PC-3 (cell line): ENCODE results near the gene MDM1. TPM values are rescaled to one million over a fixed set of nuclear protein-coding genes. Genes with fewer than 3 reads are reported as not detected.

Experiments used
- ATAC-seq: fragments of 200-7000 bp; cut with Tn5 transposase; 2 replicates; pipeline ENCODE4 v1.9.1; 2020; ENCODE audit warnings: mild to moderate bottlenecking, moderate library complexity
- BruUV-seq: library from RNA; stranded (reverse); fragments of 400-500 nt; replicated peaks from 2 replicates; lab custom pipeline; 2021; lab: Mats Ljungman, UMichigan
- CTCF ChIA-PET: fragments of 300-600 bp; sonication (Branson Sonifier 250); formaldehyde crosslinking; loops from one replicate; lab custom pipeline; 2022; ENCODE audit warnings: antibody characterized with exemption; lab: Charles Lee
- POLR2A ChIA-PET: fragments of 300-600 bp; sonication (Branson Sonifier 250); formaldehyde crosslinking; loops from one replicate; lab custom pipeline; 2022; ENCODE audit warnings: antibody characterized with exemption; ENCODE audit not compliant: unreplicated experiment; lab: Charles Lee
- DNase-seq: peaks from one replicate; pipeline ENCODE4 v3.0.0-alpha.2; 2015
- H2AFZ ChIP-seq: fragments of 300-600 bp; sonication (generic); 2 replicates; pipeline ENCODE4 v1.6.0; 2016; ENCODE audit warnings: antibody characterized with exemption, low read length
- H3F3A ChIP-seq: fragments of 300-600 bp; sonication (generic); one replicate; pipeline ENCODE4 v1.6.0; 2017; ENCODE audit warnings: antibody characterized with exemption, low read length, control low read depth, mild to moderate bottlenecking; ENCODE audit not compliant: unreplicated experiment
- H3K27ac ChIP-seq: fragments of 300-600 bp; sonication (generic); 2 replicates; pipeline ENCODE4 v1.5.1; 2016; ENCODE audit warnings: mild to moderate bottlenecking, low read length
- H3K27me3 ChIP-seq: fragments of 300-600 bp; sonication (generic); 2 replicates; pipeline ENCODE4 v1.6.1; 2016; ENCODE audit warnings: low read length, mixed read lengths
- H3K36me3 ChIP-seq: fragments of 300-600 bp; sonication (generic); 2 replicates; pipeline ENCODE4 v1.6.1; 2016; ENCODE audit warnings: low read depth, mixed run types, low read length, mixed read lengths
- H3K4me1 ChIP-seq: fragments of 300-600 bp; sonication (generic); 2 replicates; pipeline ENCODE4 v1.5.1; 2016; ENCODE audit warnings: low read length; ENCODE audit not compliant: insufficient read depth
- H3K4me2 ChIP-seq: fragments of 300-600 bp; sonication (generic); 2 replicates; pipeline ENCODE4 v1.6.0; 2016; ENCODE audit warnings: low read length
- H3K4me3 ChIP-seq: fragments of 300-600 bp; sonication (generic); 2 replicates; pipeline ENCODE4 v1.5.1; 2016; ENCODE audit warnings: mild to moderate bottlenecking, low read length, mixed read lengths
- H3K79me2 ChIP-seq: fragments of 300-600 bp; sonication (generic); 2 replicates; pipeline ENCODE4 v1.6.1; 2017; ENCODE audit warnings: low read length, mixed read lengths
- H3K9ac ChIP-seq: fragments of 300-600 bp; sonication (generic); 2 replicates; pipeline ENCODE4 v1.6.0; 2016; ENCODE audit warnings: mild to moderate bottlenecking, low read length
- H3K9me2 ChIP-seq: fragments of 300-600 bp; sonication (generic); replicated peaks from 2 replicates; pipeline ENCODE4 v1.6.1; 2016; ENCODE audit warnings: mixed run types, low read length, mixed read lengths
- H3K9me3 ChIP-seq: fragments of 300-600 bp; sonication (generic); 2 replicates; pipeline ENCODE4 v1.6.1; 2016; ENCODE audit warnings: low read length, mixed read lengths
- H4K20me1 ChIP-seq: fragments of 300-600 bp; sonication (generic); 2 replicates; pipeline ENCODE4 v1.6.1; 2016; ENCODE audit warnings: low read length, mixed read lengths
- CTCF ChIP-seq: fragments of 300-600 bp; sonication (generic); conservative IDR thresholded peaks from 2 replicates; pipeline ENCODE4 v1.5.1; 2017; ENCODE audit warnings: antibody characterized with exemption, low read depth, mild to moderate bottlenecking, low read length
- EZH2 ChIP-seq: fragments of 300-600 bp; sonication (generic); IDR thresholded peaks from one replicate; pipeline ENCODE4 v1.6.1; 2017; ENCODE audit warnings: antibody characterized with exemption, mild to moderate bottlenecking, low read length; ENCODE audit not compliant: unreplicated experiment
- EZH2phosphoT487 ChIP-seq: fragments of 300-600 bp; sonication (generic); IDR thresholded peaks from 2 replicates; pipeline ENCODE4 v1.6.1; 2018; ENCODE audit warnings: mild to moderate bottlenecking, antibody characterized with exemption, low read length, borderline replicate concordance
- intact Hi-C: fragments of 100-400 bp; cut with micrococcal nuclease; formaldehyde crosslinking; loops from 2 replicates; pipeline ENCODE4 v1.9.0; 2023
- total RNA-seq: library from RNA; depleted of rRNA; stranded (reverse); fragments of >200 nt; gene quantifications from 2 replicates; pipeline ENCODE4 v1.2.3, GENCODE V29; 2014

The MDM1 gene
- total RNA-seq, 1 experiment from 2014 or later, result 10.4 TPM

GRCh38 chr12:68370006-68370590 lies 37.9 kb upstream of the MDM1 start:
- Histone ChIP-seq H4K20me1 (no peaks in the 10 kb centered on the region), H2AFZ (peak overlapping the region; percentile 66), H3K4me2 (peak overlapping the region; percentile 55), H3K9me2 (no peaks in the 10 kb centered on the region), H3K36me3 (no peaks in the 10 kb centered on the region), H3K4me3 (no peak overlapping the region), H3K27me3 (no peaks in the 10 kb centered on the region), H3K9me3 (no peaks in the 10 kb centered on the region), H3K9ac (no peak overlapping the region), H3K27ac (peak overlapping the region; percentile 43), H3K79me2 (no peaks in the 10 kb centered on the region), H3F3A (no peaks in the 10 kb centered on the region), H3K4me1 (peaks cover 38% of the 10 kb centered on the region)
- BruUV-seq, result no TSS peak
- intact Hi-C loops, result no loop called here
- no peak for TF ChIP-seq EZH2
- TF ChIP-seq EZH2phosphoT487, result no peak
- no peak for TF ChIP-seq CTCF
- ChIA-PET CTCF (interaction anchor here (0.7 kb wide), 1 partner anchor 66 kb away, joined by 3 read pairs; no protein-coding TSS in a partner anchor), POLR2A (interaction anchor here (0.6 kb wide), 2 partner anchors 212 to 333 kb away, joined by 4 to 7 read pairs; no protein-coding TSS in a partner anchor)
- DNase-seq (peak; percentile 71), ATAC-seq (peak; percentile 79)

- Histone ChIP-seq H3K4me2 (no peak overlapping the region), H3K79me2 (no peaks in the 10 kb centered on the region), H3K9ac (no peak overlapping the region), H2AFZ (no peak overlapping the region), H4K20me1 (no peaks in the 10 kb centered on the region), H3K27me3 (no peaks in the 10 kb centered on the region), H3F3A (no peaks in the 10 kb centered on the region), H3K9me2 (no peaks in the 10 kb centered on the region), H3K36me3 (no peaks in the 10 kb centered on the region), H3K4me3 (no peak overlapping the region), H3K9me3 (no peaks in the 10 kb centered on the region), H3K4me1 (peaks cover 38% of the 10 kb centered on the region), H3K27ac (no peak overlapping the region)
- no peak for ATAC-seq
- no peak for TF ChIP-seq EZH2
- TF ChIP-seq EZH2phosphoT487, result no peak
- TF ChIP-seq CTCF, result no peak
- CTCF ChIA-PET, result no interaction called here
- no TSS peak for BruUV-seq
- DNase-seq, result no peak
- intact Hi-C loops, result no loop called here
- POLR2A ChIA-PET, result no interaction called here
These were observed 36.2 kb upstream of the MDM1 start for GRCh38 chr12:68368327-68368726.

GRCh38 chr12:68367903-68368302 lies 35.7 kb upstream of the MDM1 start:
- Histone ChIP-seq H3K9me3 (no peaks in the 10 kb centered on the region), H3K27ac (no peak overlapping the region), H2AFZ (no peak overlapping the region), H4K20me1 (no peaks in the 10 kb centered on the region), H3K4me1 (peaks cover 38% of the 10 kb centered on the region), H3F3A (no peaks in the 10 kb centered on the region), H3K9me2 (no peaks in the 10 kb centered on the region), H3K27me3 (no peaks in the 10 kb centered on the region), H3K9ac (no peak overlapping the region), H3K4me3 (no peak overlapping the region), H3K36me3 (no peaks in the 10 kb centered on the region), H3K79me2 (no peaks in the 10 kb centered on the region), H3K4me2 (no peak overlapping the region)
- intact Hi-C loops, result no loop called here
- DNase-seq (no peak), ATAC-seq (no peak)
- ChIA-PET CTCF (no interaction called here), POLR2A (no interaction called here)
- BruUV-seq, result no TSS peak
- TF ChIP-seq EZH2phosphoT487 (no peak), EZH2 (no peak), CTCF (no peak)
